Muscle layer of duodenum (tissue), 2 donors: ENCODE results near the gene EPHA6.

Experiments
- H3K27ac ChIP-seq: one replicate; pipeline ENCODE4 v1.7.0; 2013; ENCODE audit warnings: mild to moderate bottlenecking, low read length
- H3K27me3 ChIP-seq: one replicate; pipeline ENCODE4 v1.7.0; 2013; ENCODE audit warnings: low read depth, mild to moderate bottlenecking, control low read depth, low read length
- H3K36me3 ChIP-seq, 2 donors: one replicate each; pipeline ENCODE4 v1.7.0; 2013; ENCODE audit warnings: low read length in 2 of 2, control low read depth in 1 of 2, mild to moderate bottlenecking in 1 of 2; ENCODE audit not compliant: insufficient read depth in 2 of 2, control insufficient read depth in 1 of 2
- H3K4me1 ChIP-seq, 2 donors: one replicate each; pipeline ENCODE4 v1.7.0; 2013; ENCODE audit warnings: low read length in 2 of 2, mild to moderate bottlenecking in 2 of 2, control low read depth in 1 of 2, moderate library complexity in 1 of 2; ENCODE audit not compliant: insufficient read depth in 2 of 2, control insufficient read depth in 1 of 2
- H3K4me3 ChIP-seq, 2 donors: one replicate each; pipeline ENCODE4 v1.7.0; 2013; ENCODE audit warnings: low read length in 2 of 2, low read depth in 1 of 2, mild to moderate bottlenecking in 1 of 2
- H3K9me3 ChIP-seq, 2 donors: one replicate each; pipeline ENCODE4 v1.7.0; 2013; ENCODE audit warnings: low read length in 2 of 2, control low read depth in 1 of 2, mild to moderate bottlenecking in 1 of 2; ENCODE audit not compliant: control insufficient read depth in 1 of 2
- donor health status: healthy.

The EPHA6 gene

DNA sequence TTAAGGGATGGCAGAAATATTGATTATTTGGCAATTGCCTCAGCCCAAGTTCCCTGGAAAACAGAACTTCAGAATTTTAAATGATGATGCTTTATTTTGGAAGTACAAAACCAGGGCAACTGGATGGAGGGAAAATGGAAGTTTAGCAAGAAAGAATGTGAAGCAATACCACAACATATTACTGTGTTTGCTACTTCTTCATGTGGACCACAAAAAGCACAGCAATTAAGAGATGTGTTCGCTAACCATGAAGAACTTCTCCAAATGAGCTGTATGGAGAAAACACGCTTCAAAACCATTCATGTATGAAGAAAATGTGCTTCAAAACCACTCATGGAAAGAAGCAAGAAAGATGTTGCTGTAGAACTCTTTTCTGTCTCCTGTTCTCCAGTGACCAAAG, 885.5 kb downstream of the EPHA6 start:
- H3K27ac ChIP-seq: no peak overlapping the region
- H3K4me3 ChIP-seq: no peak overlapping the region
- no peaks in the 10 kb centered on the region for H3K4me1 ChIP-seq
- H3K36me3 ChIP-seq: no peaks in the 10 kb centered on the region
- H3K27me3 ChIP-seq: no peaks in the 10 kb centered on the region
- H3K9me3 ChIP-seq: no peaks in the 10 kb centered on the region

DNA sequence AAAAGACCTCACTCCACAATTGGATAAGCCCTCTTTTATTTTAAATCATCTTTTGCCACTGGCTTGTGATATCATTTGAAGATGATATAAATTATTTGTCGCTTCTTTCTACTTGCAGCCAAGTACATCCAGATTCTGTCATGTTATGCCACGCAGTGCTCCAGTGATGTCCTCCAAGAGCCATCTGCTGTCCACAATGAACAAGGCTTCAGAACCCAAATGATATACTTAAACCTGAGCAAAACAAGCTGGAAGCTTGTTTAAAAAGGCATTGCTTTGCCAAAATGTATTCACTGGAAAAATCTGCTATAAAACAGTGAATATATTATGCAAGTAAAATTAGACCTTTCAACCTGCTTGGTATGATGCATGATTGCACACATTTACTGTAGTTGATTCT, 891.4 kb downstream of the EPHA6 start:
- Histone ChIP-seq H3K4me3 (no peak overlapping the region), H3K27me3 (no peaks in the 10 kb centered on the region), H3K4me1 (peaks cover 0 to 7% of the 10 kb centered on the region in 2 donors), H3K36me3 (no peaks in the 10 kb centered on the region), H3K27ac (no peak overlapping the region), H3K9me3 (no peaks in the 10 kb centered on the region)

DNA sequence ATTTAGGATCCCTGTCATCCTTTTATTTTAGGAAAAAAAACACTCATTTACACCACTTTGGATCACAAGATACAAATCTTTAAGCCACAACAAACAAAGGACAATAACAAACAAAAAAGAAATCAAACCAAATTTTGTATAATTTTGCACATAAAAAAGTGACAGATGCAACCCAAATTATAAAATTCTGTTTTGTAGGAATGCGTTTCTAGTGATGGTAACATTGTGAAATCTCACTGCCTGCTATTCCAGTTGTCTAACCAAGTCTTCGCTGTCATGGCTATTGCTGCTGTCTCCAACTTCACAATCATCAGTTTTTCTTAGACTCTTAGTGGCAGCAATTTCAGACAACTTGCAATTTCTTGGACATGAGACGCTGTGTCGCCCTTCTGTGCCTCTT, 891.8 kb downstream of the EPHA6 start:
- Histone ChIP-seq H3K27me3 (no peaks in the 10 kb centered on the region), H3K36me3 (no peaks in the 10 kb centered on the region), H3K4me3 (no peak overlapping the region), H3K4me1 (peaks cover 0 to 7% of the 10 kb centered on the region in 2 donors), H3K9me3 (no peaks in the 10 kb centered on the region), H3K27ac (no peak overlapping the region)

DNA sequence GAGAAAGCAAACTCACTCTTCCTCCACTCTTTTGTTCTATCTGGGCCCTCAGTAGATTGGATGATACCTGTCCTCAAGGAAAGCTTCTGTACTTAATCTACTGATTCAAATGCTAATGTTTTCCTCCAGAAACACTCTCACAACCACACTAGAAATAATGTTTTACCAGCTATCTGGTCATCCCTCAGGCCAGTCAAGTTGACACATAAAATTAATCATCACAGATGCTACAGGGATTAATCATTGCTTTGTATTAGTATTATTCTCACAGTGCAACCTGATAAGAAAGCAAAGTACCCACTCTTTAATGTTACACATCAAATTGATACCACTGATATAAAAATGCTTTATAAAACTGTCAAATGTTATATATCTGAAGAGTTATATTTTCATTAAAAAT, 897.3 kb downstream of the EPHA6 start:
- no peaks in the 10 kb centered on the region for H3K27me3 ChIP-seq

GRCh38 chr3:97712919-97713318, 898.5 kb downstream of the EPHA6 start:
- Histone ChIP-seq H3K4me3 (no peak overlapping the region), H3K4me1 (no peaks in the 10 kb centered on the region), H3K27me3 (no peaks in the 10 kb centered on the region), H3K36me3 (no peaks in the 10 kb centered on the region), H3K27ac (no peak overlapping the region), H3K9me3 (no peaks in the 10 kb centered on the region)

More for the DNA sequence above, 897.3 kb downstream of the EPHA6 start:
- Histone ChIP-seq H3K36me3 (no peaks in the 10 kb centered on the region), H3K4me3 (no peak overlapping the region), H3K27ac (no peak overlapping the region), H3K4me1 (no peaks in the 10 kb centered on the region), H3K9me3 (no peaks in the 10 kb centered on the region)

DNA sequence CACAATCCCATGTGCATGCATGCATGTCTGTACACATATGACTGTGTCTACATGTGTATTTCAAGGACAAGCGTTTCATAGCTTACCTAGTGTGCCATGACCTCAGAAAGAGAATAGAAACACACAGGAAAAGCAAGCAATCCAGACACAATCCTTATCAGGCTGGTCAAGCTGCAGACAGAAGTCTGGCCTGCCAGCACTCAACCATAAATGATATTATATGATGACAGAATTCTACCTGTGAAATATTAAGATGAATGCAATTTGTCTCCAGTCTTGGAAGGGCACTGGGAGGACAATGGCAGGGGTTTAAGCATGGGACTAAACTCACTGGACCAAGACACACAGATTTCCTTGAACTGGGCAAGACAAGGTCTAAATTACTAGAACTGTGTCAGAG, 899.2 kb downstream of the EPHA6 start:
- Histone ChIP-seq H3K27me3 (no peaks in the 10 kb centered on the region), H3K4me3 (no peak overlapping the region), H3K9me3 (no peaks in the 10 kb centered on the region), H3K36me3 (no peaks in the 10 kb centered on the region), H3K4me1 (no peaks in the 10 kb centered on the region), H3K27ac (no peak overlapping the region)

DNA sequence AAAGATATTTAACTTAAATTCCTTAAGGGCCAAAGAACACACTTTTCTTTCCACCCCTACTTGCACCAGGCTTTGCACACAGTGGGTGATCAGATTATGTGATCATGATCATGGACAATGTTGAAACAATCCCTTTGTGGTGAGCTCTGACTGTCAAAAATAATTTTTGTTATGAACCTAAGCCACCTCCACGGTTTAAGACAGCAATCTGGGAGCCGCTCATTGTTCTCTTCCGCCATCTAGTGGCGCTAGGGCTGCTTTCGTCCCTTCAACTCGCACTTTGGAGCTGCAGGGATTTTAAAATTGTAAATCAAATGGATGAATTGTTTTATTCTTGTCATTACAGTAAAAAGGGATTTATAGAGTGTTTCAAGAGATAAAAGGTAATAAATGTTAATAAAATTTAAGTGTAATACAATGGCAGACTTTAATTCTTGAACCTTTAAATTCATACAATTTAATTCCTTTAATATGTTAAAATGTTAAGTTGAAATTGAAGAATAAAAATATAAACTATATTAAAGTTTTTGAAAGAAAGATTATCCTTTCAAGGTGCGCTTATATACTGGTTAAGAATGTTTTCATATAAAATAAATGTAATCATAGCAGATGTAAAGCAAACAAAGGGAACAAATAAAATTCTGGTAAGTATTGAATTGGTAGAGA, 904.9 kb downstream of the EPHA6 start:
- Histone ChIP-seq H3K4me1 (no peaks in the 10 kb centered on the region), H3K4me3 (no peak overlapping the region)

DNA sequence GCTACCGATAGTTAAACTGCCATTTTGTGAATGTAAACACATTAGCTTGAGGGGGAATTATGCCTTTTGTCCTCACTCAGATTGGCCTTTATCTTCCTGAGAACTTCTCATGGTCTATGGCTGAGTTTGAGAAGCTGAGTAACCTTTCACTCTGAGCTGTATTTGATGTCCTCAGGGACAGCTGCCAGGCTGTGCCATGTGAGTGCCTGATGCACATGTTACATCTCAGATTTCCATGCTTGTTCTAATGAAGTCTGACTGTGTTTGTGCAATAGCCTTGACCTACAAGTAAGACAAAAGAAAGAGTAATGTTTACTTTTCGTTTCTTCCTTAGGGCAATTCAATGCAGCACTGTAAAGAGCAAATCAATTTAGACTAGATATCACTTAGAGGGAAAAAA, 906.0 kb downstream of the EPHA6 start:
- Histone ChIP-seq H3K36me3 (no peaks in the 10 kb centered on the region), H3K27ac (no peak overlapping the region), H3K4me1 (no peaks in the 10 kb centered on the region), H3K9me3 (no peaks in the 10 kb centered on the region), H3K27me3 (no peaks in the 10 kb centered on the region), H3K4me3 (no peak overlapping the region)

More for the DNA sequence above, 904.9 kb downstream of the EPHA6 start:
- H3K9me3 ChIP-seq: no peaks in the 10 kb centered on the region
- no peaks in the 10 kb centered on the region for H3K27me3 ChIP-seq
- no peak overlapping the region for H3K27ac ChIP-seq
- no peaks in the 10 kb centered on the region for H3K36me3 ChIP-seq

- no peaks in the 10 kb centered on the region for H3K9me3 ChIP-seq
- H3K27ac ChIP-seq: no peak overlapping the region
- H3K36me3 ChIP-seq: no peaks in the 10 kb centered on the region
- no peak overlapping the region for H3K4me3 ChIP-seq
- H3K27me3 ChIP-seq: no peaks in the 10 kb centered on the region
- no peaks in the 10 kb centered on the region for H3K4me1 ChIP-seq
Observed at GRCh38 chr3:97721446-97721845, 907.1 kb downstream of the EPHA6 start.

DNA sequence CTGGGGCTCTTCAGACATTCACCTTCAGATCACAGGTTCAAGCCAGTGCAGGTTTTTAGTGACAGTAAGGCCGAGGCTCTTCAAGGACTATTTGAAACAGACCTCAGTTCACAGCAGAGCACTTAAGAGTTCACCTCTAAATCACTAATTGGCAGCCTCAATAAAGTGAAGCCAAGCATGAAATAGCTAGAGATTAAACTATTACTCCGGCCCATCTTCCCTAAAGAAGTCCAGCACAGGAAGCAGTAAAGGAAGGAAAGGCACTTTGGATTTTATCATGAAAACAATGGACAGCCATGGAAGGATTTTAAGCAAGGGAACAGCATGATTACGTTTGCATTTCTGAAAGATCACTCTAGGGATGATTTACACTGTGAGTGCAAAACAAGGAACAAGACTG, 922.5 kb downstream of the EPHA6 start:
- no peak overlapping the region for H3K4me3 ChIP-seq
- no peaks in the 10 kb centered on the region for H3K9me3 ChIP-seq
- no peaks in the 10 kb centered on the region for H3K4me1 ChIP-seq
- no peak overlapping the region for H3K27ac ChIP-seq
- no peaks in the 10 kb centered on the region for H3K36me3 ChIP-seq
- H3K27me3 ChIP-seq: no peaks in the 10 kb centered on the region

DNA sequence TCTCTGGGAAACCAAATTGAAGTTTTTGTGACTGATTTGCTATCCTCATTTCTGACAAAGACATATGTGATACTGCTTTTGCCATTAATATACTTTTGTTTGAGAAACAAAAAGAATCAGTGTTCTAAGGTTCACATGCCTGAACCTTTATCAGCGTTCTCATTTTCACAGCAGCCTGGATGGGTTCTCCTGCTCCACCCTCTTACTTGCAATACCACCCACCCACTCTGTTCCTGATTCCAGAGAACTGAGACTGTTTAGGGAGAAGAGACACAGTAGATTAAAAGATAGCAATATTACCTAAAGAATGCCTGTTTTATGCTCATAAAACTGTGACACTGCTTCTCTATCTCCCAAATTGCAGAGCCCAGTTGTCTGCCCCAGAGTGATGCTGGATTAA, 924.4 kb downstream of the EPHA6 start:
- Histone ChIP-seq H3K9me3 (no peaks in the 10 kb centered on the region), H3K4me3 (no peak overlapping the region), H3K36me3 (no peaks in the 10 kb centered on the region), H3K27me3 (no peaks in the 10 kb centered on the region), H3K27ac (no peak overlapping the region), H3K4me1 (no peaks in the 10 kb centered on the region)

DNA sequence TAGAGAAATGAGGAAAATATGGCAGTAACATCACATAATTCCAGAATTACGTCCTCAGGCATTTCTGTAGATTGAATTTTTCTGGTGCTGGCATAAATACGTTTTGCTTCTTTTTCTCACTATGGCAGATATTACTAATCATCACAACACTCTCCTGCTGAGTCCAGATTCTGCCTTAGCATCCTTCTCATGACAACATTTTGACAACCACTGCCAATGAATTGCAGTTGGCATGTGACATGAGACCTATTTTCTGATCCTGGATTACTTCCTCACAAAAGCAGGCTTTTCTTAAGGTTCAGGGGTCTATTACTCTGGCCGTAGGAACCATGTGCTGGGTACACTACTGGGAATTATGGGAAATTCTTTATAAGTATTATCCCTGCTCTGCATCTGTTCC, 927.6 kb downstream of the EPHA6 start:
- Histone ChIP-seq H3K4me3 (no peak overlapping the region), H3K27me3 (no peaks in the 10 kb centered on the region), H3K27ac (no peak overlapping the region), H3K36me3 (no peaks in the 10 kb centered on the region), H3K4me1 (no peaks in the 10 kb centered on the region), H3K9me3 (no peaks in the 10 kb centered on the region)
